Stimulated activated CD4-positive, alpha-beta T cell treated with anti-CD3 and anti-CD28 coated beads, Interleukin-1b, Interleukin-23, amount 100 ng/mL, for 24 hours (primary cell): ENCODE measurements around the gene SNHG17.

ENCODE experiments used
- DNase-seq, 4 experiments: peaks; one replicate each; pipeline ENCODE4 v3.0.0-alpha.2; 2020; ENCODE audit warnings: low read depth in 4 of 4, low spot score in 1 of 4

SNHG17 gene

DNA sequence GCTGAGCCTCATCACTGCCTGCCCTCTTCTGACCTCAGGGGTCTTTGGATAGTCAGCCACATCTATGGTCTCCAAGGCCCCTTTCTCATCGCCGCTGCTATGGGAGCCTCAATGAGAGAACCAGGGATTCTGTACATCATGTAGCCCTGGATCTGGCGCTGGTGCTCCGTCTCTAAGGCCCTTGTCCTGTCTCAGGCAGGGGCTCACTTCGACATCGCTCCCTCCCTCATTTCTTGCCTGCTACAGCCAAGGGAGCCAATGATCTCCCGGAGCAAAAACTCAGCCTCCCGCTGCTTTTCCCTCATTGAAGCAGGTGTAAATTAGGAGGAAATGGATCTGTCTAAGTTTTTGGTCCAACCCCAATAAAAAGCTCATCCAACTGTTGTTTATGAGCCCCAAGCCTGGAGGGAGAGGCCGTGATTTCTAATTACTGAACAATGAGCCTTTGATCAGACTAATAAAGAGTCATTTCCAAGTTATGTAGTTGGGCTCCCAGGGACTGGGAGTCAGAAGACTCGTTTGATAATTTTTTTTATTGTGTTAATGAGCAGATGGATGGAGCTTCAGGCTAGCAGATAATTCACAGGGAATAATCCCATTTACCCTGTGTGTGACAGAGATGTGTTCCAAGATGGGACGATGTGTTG, 58.0 kb downstream of the SNHG17 start:
- no peak for DNase-seq

DNA sequence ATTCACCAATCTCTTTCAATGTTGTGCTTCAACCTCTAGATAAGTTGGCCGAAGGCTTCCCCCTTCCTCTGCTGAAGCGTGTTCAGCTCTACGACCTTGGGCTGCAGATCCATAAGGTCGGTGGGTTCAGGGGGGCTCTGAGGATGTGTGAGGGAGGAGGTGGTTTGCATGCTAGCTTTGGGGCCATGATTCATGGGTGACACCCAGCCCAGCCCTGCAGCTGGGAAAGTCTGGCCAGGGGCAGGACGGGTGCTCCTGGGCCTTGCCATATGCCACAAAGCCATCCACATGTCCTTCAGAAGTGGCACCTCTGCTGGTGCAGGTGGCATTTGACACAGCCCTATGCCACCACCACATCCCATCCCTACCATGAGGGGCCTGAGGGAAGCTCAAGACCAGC, 61.2 kb downstream of the SNHG17 start:
- DNase-seq: no peak

DNA sequence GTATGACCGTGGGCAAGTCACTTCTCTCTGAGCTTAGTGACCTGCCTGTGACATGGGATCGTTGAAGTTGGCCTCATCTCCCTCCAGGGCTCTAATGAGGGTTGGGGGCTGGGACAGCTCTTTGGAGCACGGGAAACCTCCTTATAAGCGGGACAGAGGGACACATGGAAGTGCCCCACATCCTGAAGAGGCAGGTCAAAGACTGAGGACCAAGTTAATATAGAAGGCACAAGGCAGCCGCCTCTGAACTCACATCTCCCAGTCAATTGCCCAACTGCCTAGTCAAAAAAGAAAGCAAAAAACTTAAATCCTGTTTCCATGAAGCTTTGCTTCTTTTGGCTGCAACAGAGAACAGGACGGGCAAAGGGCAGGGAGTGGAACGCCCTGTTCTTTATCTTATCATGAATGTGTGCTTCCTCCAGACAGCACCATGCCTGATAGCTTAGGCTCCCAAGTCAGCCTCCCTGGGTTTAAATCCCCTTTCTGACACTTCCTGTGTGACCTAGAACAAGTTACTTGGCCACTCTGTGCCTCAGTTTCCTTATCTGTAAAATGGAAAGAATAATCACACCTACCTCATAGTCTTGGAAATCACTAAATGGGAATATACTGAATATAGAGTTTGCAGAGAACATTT, 61.8 kb downstream of the SNHG17 start:
- no peak for DNase-seq

DNA sequence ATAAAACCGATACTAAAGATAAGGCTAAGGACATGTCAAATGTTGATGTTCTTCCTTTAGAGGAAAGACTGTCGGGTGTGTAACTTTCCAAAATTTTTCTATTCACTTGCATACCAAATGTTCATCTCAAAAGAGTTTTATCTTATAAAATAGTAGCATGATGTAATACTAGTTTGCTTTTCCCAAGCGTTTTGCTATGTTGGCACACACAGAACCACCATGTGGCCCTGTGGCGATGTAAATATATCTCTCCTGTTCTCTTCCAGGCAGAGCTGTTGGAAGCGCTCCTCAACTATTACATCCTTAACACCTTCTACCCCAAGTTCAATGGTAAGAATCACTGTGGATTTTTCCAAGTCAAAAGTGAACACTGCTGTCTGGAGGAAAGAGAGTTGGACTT, 62.3 kb downstream of the SNHG17 start:
- DNase-seq: no peak
